HG02938 (cell line): Measurements from ENCODE around the gene LDLRAD3.

Experiments used
- ATAC-seq: cut with Tn5 transposase; IDR thresholded peaks from one replicate; pipeline ENCODE4 v1.9.1; 2021; ENCODE audit warnings: mild to moderate bottlenecking, moderate library complexity; ENCODE audit not compliant: unreplicated experiment

LDLRAD3 gene

DNA sequence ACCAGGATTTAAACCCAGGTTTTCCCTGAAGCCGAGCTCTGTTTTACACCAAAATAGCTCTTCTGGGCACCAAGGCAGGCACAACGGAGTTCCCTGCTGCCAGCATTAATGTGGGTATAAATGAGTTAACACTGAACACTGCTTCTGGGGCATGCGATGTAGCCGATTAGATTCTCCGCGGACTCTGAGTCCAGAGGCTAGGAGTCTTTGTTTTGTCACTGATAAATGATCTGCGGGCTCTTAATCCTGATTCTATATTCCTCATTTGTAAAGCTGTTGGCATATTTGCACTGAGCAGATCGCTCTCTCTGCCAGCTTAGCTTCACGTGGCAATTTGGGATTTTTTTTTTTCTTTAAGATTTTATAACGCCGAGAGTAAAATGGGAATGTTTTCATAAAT, 16.8 kb upstream of the LDLRAD3 start:
- ATAC-seq, result no peak

DNA sequence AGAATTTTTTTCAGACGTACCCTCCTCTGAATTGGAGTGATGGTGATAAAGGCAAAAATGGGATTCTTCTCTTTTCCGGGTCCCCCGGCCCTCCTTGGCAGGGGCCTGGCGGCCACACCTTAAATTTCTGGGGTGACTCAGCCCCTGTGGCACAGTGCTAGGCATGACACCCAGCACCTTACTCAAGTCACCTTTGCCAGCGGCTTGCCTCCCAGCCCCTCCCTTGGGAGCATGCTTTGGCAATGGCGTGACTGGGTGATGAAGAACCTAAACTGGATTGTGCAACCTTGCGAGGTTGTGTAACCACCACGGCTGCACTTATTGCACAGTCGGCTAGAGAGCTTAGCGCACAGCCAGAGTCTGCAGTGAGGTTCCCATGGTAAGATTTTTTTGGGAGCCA, 16.2 kb upstream of the LDLRAD3 start:
- no peak for ATAC-seq

DNA sequence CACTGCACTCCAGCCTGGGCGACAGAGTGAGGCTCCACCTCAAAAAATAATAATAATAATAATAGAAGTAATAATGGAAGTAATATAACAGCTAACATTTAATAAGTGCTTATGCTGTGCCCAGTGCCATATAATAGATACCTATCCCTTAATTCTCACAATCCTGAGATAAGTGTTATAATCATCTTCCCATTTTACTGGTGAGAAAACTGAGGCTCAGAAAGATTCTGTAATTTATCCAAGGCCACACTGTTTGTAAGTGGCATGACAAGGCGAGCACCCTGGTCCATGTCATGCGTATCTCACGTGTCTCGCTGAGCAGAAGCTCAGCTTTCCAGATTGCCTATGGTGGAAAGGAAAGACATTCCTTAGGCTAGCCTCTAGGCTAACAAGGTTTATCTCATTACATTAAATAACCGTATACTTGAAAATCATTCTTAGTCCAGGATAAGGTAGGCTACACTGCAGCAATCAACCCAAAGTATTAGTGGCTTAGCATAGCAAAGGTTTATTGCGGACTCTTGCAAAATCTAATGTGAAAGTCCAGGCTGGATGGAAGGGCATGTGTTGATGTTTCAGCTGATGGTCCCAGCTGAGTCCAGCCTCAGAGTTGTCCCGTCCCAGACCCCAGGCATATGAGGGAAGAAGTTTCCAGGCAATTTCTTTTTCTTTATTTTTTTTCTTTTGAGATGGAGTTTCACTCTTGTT, 15.0 kb upstream of the LDLRAD3 start:
- no peak for ATAC-seq

DNA sequence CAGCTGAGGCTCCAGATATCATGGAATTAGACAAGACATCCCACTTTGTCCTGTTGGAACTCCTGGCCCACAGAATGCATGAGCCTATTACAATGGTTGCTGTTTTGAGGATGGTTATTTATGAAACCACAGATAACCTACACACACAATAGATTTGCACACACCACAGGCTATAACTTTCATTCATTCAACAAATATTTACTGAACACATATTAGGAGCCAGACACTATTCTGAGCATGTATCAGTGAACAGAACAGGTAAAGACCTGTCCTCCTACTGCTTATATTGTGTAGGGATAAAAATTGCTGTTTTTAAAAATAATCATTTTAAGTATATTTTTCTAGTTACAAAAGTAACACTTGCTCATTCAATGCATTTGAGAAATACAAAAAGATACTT, 13.4 kb upstream of the LDLRAD3 start:
- ATAC-seq, result no peak

DNA sequence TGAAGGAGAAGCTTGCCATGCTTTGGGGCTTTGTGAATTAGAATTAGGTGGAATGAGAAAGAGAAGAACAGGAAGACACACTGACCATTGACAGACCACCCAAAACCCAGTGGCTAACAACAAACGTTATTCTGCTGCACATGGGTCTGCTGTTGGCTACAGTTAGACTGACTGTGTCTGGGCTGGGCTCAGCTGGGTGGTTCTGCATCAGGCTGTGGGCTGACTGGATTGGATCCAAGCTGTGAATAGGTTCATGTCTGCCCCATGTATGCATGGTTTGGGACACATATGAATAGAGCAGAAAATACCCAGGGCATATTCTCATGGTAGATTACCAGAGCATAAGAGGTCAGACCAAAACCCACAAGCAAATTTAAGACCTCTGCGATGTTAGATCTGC, 11.7 kb upstream of the LDLRAD3 start:
- no peak for ATAC-seq

DNA sequence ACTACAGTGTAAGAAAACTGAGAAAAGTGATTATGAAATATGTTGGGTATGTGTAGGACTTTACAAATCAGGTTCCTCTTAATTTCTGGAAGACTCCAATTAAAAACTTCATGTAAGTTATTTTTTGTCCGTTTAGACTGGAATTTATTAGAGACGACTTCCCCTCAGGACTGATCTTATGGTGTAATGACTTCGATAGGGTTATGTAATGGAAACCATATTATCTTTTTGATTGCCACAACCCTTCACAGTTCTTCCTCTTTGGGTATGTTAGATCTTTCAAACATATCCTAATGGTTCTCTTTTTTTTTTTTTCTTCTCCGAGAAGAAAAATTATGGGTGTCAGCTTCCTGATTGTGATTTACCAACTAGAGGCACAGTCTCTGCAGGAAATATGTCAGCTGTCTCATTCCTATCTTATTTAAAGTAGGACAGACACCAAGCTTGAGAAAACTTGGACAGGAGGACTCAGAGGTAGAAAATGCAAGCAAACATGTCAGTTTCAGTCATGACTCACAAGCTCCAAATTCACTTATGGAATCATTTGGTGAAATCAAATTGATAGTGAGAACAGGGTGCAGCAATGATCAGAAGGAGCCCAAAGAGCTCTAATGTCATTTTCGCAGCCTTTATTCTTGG, 11.1 kb upstream of the LDLRAD3 start:
- ATAC-seq, result no peak

DNA sequence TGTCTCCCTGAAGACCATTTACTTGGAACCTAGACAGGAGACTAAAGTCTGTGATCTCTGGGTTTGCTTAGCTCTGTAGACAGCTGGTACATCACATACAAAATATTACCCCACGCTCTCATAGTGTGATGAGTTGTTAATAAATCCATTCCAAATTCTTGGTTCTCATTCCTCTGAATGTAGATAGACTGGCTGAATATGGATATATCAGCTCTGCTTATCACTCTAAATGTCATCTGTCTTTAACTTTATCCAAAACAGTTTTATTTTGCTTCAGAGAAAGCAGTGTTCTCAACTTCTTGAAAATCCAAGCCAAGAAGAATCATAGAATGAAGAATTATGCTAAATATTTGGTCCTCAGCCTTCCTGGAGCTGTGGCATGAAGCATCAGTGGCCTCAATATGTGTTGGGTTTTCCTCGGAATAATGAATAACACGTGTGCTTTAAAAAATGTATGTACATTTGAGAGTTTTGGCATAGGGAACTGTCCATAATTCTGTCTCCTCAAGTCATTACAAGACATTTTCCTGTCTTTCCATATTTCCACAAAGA, 10.5 kb upstream of the LDLRAD3 start:
- ATAC-seq, result no peak

DNA sequence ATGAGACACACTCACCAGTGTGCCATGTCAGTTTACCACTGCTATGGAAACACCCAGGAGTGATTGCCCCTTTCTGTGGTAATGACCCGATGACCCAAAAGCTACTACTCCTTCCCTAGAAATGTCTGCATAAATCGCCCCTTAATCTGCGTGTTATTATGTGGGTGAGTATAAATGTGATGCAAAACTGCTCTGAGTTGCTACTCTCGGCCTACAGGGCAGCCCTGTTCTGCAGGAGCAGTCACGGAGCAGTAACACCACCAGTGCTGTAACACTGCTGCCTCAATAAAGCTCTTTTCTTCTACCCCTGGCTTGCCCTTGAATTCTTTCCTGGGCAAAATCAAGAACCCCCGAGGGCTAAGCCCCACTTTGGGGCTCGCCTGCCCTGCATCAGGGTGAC, 9.6 kb upstream of the LDLRAD3 start:
- no peak for ATAC-seq

DNA sequence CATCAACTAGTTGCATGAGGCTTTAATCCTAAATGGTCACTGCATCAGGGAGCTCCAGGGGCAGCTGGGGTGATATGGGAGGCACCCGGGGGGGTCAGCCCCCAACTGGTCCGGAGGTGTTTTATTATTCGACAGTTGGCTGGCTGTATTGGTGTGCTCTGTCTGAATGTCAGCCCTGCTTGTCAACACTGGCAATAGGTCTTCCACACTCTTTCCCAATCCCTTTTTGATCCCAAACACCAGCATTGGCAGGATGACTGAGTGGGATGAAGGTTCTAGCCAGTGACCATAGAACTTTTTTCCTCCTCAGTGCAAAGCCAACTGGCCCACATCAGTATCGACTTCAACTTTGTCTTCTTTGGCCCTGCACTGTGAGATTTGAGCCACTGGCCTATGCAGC, 8.9 kb upstream of the LDLRAD3 start:
- ATAC-seq, result no peak

DNA sequence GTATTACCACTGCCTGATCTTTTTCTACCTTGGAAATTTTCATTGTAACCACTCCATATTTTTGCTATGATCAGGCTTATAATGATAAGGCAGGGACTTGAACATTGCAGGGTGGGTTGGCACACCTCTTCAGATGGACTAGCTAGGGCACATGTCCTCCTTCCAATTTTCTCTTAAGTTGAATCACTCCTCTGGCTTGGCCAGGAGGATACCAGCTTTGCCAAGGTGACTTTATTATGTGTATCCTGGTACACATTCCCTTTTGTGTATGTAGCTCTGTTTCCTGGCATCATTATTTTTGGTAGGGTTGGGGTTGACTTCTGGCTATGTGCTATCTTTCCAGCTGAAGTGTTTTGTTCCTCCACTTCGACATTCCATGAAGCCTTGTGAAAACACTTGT, 8.5 kb upstream of the LDLRAD3 start:
- ATAC-seq, result no peak

DNA sequence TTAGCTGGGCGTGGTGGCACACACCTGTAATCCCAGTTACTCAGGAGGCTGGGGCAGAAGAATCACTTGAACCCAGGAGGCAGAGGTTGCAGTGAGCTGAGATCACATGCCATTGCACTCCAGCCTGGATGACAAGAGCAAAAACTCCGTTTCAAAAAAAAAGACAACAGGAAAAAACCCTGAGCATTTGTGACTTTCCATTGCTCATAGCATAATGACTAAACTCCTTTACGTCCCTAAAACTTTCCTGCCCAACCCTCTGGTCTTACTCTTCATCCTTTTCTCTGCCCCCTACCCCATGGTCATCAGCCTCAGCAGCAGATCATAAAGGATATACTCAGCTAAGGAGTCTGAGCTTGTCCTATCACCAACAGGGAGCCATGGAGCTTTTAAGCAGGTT, 6.8 kb upstream of the LDLRAD3 start:
- no peak for ATAC-seq

DNA sequence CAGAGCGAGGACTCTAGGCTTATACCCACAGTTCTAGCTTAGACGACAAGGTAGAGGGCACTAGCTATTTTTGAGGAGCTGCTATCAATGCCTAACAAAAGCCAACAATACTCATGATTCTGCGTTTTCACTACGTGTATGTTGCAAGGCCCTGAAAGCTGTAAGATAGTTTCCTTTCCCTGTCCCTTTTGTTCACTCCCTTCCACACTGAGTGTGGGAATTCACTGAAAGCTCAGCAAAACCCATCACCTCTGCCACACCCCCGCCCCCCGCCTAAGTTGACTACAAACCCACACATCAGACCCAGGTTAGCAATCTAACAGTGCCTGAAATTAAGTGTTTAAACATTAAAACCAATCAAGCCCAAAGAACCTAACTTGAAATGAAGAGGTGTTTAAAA, 6.2 kb upstream of the LDLRAD3 start:
- ATAC-seq, result no peak

DNA sequence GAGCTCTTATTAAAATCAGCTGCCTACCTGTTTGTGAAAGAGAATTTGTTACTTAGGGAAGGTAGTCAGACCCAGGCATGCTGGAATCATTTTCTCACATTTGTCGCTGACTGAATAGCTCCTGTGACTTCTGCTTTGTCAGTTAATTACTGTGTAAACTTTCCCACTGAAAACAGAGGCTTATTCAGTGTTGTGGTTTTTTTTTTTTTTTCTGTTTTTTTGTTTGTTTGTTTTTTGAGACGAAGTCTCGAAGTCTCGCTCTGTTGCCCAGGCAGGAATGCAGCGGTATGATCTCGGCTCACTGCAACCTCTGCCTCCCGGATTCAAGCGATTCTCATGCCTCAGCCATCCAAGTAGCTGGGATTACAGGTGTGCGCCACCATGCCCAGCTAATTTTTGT, 5.6 kb upstream of the LDLRAD3 start:
- ATAC-seq, result no peak

DNA sequence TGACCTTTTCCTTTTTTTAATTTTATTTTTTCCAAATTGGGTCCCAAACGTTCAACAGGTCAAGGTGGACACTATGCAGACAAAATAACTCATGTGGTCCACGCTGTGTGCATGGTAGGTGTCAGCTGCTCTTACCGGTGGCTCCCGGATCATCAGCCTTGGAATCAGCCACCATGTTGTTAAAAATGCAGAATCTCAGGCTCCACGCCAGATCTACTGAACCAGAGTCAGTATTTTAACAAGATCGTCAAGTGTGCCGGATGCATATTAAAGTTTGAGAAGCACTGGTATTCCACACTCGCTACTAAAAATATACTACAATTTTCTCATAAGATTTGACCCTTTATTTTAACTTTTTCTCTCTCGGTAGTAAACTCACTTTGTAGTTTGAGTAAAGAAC, 553 bp upstream of the LDLRAD3 start:
- ATAC-seq, result no peak

DNA sequence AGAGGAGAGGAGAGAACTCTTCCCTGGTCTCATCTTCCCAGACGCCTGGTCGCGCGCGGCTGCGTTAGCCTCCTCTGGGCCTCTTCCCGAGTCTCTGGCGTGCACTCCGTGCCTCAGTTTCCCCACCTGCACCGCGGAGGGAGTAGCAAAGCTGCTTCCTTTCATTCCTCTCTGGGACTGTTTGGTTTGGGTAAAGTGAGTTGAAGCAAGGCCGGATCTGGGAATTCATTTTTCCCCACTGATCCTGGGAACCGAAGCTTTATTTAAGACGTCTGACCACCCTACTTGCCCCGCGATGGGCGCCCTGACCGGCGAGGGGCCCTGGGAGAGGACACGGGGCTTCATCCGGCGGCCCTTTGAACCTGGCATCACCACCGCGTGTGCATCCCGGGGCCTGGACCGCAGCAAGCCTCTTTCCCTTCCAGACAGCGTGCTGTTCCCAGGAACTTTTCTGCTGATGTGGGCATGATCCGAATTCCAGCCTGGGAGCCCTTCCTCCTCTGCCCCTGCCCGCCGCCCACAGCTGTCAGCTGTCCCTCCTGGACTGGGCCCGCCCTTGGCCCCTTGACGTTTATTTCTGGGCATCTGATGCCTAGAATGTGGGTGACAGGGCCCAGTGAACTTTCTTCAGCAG, 758 bp downstream of the LDLRAD3 start:
- ATAC-seq, result no peak

DNA sequence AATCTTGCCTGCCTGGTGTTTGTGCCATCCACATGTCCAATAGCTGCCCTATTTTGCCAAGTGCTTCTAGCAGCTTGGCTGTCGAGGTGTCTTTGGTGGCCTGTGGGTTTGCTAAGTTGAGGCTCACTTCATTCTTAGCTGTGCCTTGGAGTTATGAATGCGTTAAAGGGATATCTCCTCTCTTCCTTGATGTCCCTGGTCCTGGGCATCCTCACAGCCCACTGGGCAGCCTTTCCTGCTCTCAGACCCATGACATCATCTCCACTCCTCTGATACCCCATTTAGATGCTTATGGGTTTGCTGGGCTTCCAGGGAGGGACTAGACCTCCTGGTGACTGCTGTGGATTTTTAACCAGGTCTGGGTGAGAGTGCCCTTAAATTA, 1.3 kb downstream of the LDLRAD3 start:
- no peak for ATAC-seq

DNA sequence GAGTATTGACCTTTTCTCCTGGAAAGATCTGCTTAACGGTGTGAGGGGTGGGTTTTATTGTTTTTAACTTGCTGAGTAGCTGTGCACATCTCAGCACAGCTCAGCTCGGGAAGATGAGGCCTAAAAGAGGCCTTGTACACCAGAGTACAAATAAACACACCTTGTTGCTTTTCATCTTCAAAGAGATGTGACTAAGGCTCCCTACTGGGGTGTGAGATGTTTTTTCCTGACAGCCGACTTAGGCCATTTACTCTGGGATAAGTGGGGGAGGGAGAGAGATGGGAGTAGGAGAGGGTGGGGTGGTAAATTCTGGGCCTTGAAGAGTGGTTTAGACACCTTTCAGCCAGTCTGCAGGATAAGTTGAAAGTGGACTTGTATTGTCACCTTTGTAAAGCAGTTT, 2.9 kb downstream of the LDLRAD3 start:
- ATAC-seq, result no peak

DNA sequence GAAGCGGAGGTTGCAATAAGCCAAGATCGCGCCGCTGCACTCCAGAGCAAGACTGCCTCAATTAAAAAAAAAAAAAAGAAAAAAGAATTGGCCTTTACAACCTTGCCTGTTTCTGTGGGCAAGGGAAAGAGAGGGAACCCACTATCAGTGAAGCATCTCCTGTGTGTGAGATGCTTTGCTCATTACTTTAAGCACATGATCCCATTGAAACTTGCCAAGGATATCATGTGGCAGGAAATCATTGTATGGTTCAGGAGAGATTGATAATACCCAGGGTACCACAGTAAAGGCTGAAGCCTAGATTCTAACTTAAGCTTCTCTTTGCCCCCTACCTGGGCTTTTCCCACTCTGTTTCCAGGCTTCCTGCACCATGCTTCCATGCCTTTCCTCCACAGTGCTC, 3.6 kb downstream of the LDLRAD3 start:
- ATAC-seq, result no peak

DNA sequence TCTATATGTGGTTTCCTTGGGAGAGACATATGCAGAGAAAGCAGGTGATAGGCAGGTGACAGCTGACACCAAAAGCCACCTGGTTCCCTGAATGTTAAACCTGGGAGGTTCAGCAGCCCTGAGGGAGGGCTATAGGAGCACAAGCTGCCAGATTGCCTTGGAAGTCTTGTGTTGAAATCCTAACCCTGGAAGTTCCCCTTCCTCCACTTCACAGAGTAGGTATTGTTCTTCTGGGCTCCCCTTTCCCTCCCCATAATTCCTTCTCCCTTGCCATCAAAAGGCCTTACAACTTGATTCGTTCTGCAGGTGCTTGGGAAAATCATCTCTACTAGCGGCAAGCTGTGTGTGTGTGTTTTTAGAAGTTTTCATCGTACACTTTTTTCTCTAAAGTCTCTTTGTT, 5.4 kb downstream of the LDLRAD3 start:
- no peak for ATAC-seq

DNA sequence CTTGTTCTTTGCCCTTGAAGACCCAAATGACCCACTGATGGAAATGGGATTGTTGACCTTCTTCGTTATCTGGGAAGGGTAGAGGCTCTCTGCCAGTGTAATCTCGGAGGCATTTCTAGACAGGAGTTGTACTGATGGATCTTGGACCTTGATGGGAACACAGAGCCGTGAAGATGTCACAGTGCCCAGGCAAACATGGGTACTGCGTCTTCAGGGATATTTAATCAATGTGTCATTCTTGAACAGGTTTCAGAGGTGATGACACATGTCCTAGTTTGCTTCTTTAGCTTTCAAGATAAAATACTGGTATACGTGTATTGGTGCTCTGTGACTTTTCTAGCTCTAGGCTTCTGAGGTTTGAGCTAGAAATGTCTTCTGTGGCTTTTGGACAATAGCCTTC, 6.2 kb downstream of the LDLRAD3 start:
- no peak for ATAC-seq

DNA sequence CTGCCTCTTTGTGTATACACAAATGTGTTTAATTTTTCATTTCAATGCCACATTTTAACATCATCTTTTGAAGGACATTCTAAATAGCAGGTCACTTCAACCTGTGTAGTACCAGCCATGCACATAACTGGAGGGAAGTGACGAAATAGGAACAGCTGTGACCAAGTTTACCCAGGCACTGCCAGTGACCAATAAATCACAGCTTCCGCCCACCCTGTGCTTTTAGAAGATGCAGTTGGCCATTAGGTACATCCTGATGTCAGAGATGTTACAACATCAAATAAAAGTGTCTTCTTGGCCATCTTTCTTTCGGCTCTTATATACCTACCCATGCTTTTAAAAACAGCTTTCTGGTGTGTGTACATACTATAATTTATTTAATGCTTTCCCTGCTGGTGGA, 7.8 kb downstream of the LDLRAD3 start:
- ATAC-seq, result no peak

DNA sequence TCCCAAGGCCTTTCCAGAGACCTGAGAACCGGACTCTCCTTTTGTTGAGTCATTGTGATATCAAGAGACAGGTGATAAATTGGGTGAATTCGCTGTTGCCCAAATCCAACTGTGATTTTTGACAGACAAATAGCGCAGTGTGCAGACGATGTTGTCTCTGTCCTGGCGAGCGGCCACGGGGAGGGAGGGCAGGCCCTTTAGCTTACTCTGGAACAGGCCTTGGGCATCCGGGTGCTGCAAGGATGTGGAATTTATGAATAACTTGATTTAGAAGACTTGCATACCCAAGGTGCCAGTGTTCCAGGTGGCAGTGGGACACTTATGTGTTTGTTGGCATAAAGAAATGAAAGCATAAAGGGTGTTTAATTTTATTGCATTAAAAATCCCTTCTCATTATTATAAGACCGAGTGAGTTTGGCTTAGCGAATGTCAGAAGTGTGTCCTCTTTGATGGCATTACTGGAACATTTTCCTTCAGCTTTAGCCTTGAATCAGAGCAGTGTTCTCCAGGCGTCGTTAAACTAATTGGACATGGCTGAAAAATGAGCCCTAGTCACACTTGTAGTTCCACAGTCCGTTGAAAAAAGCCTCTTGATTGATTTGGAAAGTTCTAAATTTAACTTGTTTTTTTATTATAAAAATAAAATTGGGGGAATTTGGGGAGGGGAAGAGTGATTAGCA, 9.4 kb downstream of the LDLRAD3 start:
- ATAC-seq, result no peak
